PC-3 (cell line): ENCODE measurements around the gene ATL1. TPM values are rescaled to one million over a fixed set of nuclear protein-coding genes. Genes with fewer than 3 reads are reported as not detected.
"Not testable (repeated sequence)": the region's sequence is repeated elsewhere in the genome, so short reads cannot be mapped to it uniquely, and the experiment has no call there.

Experiments used
- ATAC-seq: fragments of 200-7000 bp; cut with Tn5 transposase; 2 replicates; pipeline ENCODE4 v1.9.1; 2020; ENCODE audit warnings: mild to moderate bottlenecking, moderate library complexity
- BruUV-seq: library from RNA; stranded (reverse); fragments of 400-500 nt; replicated peaks from 2 replicates; lab custom pipeline; 2021; lab: Mats Ljungman, UMichigan
- CTCF ChIA-PET: fragments of 300-600 bp; sonication (Branson Sonifier 250); formaldehyde crosslinking; loops from one replicate; lab custom pipeline; 2022; ENCODE audit warnings: antibody characterized with exemption; lab: Charles Lee
- POLR2A ChIA-PET: fragments of 300-600 bp; sonication (Branson Sonifier 250); formaldehyde crosslinking; loops from one replicate; lab custom pipeline; 2022; ENCODE audit warnings: antibody characterized with exemption; ENCODE audit not compliant: unreplicated experiment; lab: Charles Lee
- DNase-seq: peaks from one replicate; pipeline ENCODE4 v3.0.0-alpha.2; 2015
- H2AFZ ChIP-seq: fragments of 300-600 bp; sonication (generic); 2 replicates; pipeline ENCODE4 v1.6.0; 2016; ENCODE audit warnings: antibody characterized with exemption, low read length
- H3F3A ChIP-seq: fragments of 300-600 bp; sonication (generic); one replicate; pipeline ENCODE4 v1.6.0; 2017; ENCODE audit warnings: antibody characterized with exemption, low read length, control low read depth, mild to moderate bottlenecking; ENCODE audit not compliant: unreplicated experiment
- H3K27ac ChIP-seq: fragments of 300-600 bp; sonication (generic); 2 replicates; pipeline ENCODE4 v1.5.1; 2016; ENCODE audit warnings: mild to moderate bottlenecking, low read length
- H3K27me3 ChIP-seq: fragments of 300-600 bp; sonication (generic); 2 replicates; pipeline ENCODE4 v1.6.1; 2016; ENCODE audit warnings: low read length, mixed read lengths
- H3K36me3 ChIP-seq: fragments of 300-600 bp; sonication (generic); 2 replicates; pipeline ENCODE4 v1.6.1; 2016; ENCODE audit warnings: low read depth, mixed run types, low read length, mixed read lengths
- H3K4me1 ChIP-seq: fragments of 300-600 bp; sonication (generic); 2 replicates; pipeline ENCODE4 v1.5.1; 2016; ENCODE audit warnings: low read length; ENCODE audit not compliant: insufficient read depth
- H3K4me2 ChIP-seq: fragments of 300-600 bp; sonication (generic); 2 replicates; pipeline ENCODE4 v1.6.0; 2016; ENCODE audit warnings: low read length
- H3K4me3 ChIP-seq: fragments of 300-600 bp; sonication (generic); 2 replicates; pipeline ENCODE4 v1.5.1; 2016; ENCODE audit warnings: mild to moderate bottlenecking, low read length, mixed read lengths
- H3K79me2 ChIP-seq: fragments of 300-600 bp; sonication (generic); 2 replicates; pipeline ENCODE4 v1.6.1; 2017; ENCODE audit warnings: low read length, mixed read lengths
- H3K9ac ChIP-seq: fragments of 300-600 bp; sonication (generic); 2 replicates; pipeline ENCODE4 v1.6.0; 2016; ENCODE audit warnings: mild to moderate bottlenecking, low read length
- H3K9me2 ChIP-seq: fragments of 300-600 bp; sonication (generic); replicated peaks from 2 replicates; pipeline ENCODE4 v1.6.1; 2016; ENCODE audit warnings: mixed run types, low read length, mixed read lengths
- H3K9me3 ChIP-seq: fragments of 300-600 bp; sonication (generic); 2 replicates; pipeline ENCODE4 v1.6.1; 2016; ENCODE audit warnings: low read length, mixed read lengths
- H4K20me1 ChIP-seq: fragments of 300-600 bp; sonication (generic); 2 replicates; pipeline ENCODE4 v1.6.1; 2016; ENCODE audit warnings: low read length, mixed read lengths
- EZH2 ChIP-seq: fragments of 300-600 bp; sonication (generic); IDR thresholded peaks from one replicate; pipeline ENCODE4 v1.6.1; 2017; ENCODE audit warnings: antibody characterized with exemption, mild to moderate bottlenecking, low read length; ENCODE audit not compliant: unreplicated experiment
- EZH2phosphoT487 ChIP-seq: fragments of 300-600 bp; sonication (generic); IDR thresholded peaks from 2 replicates; pipeline ENCODE4 v1.6.1; 2018; ENCODE audit warnings: mild to moderate bottlenecking, antibody characterized with exemption, low read length, borderline replicate concordance
- intact Hi-C: fragments of 100-400 bp; cut with micrococcal nuclease; formaldehyde crosslinking; loops from 2 replicates; pipeline ENCODE4 v1.9.0; 2023
- total RNA-seq: library from RNA; depleted of rRNA; stranded (reverse); fragments of >200 nt; gene quantifications from 2 replicates; pipeline ENCODE4 v1.2.3, GENCODE V29; 2014
- TF ChIP-seq, protein P1 (sequence below): fragments of 300-600 bp; sonication (generic); conservative IDR thresholded peaks from 2 replicates; pipeline ENCODE4 v1.5.1; 2017; ENCODE audit warnings: antibody characterized with exemption, low read depth, mild to moderate bottlenecking, low read length

Gene ATL1
- total RNA-seq, 1 experiment from 2014 or later = 1.3 TPM

- Histone ChIP-seq H3K4me2 (no peak overlapping the region), H4K20me1 (peaks cover 20% of the 10 kb centered on the region), H3K79me2 (peaks cover 29% of the 10 kb centered on the region), H3K36me3 (no peaks in the 10 kb centered on the region), H3K9ac (no peak overlapping the region), H3K27ac (no peak overlapping the region), H2AFZ (no peak overlapping the region), H3K9me2 (no peaks in the 10 kb centered on the region), H3K4me1 (peaks cover 29% of the 10 kb centered on the region), H3K4me3 (no peak overlapping the region), H3F3A (no peaks in the 10 kb centered on the region), H3K9me3 (no peaks in the 10 kb centered on the region), H3K27me3 (no peaks in the 10 kb centered on the region)
- no peak for ATAC-seq
- intact Hi-C loops = loop anchor here (5.0 kb wide), 1 partner anchor 302 kb away; the partner anchor contains the start of gene SOS2
- BruUV-seq = no TSS peak
- ChIA-PET CTCF (no interaction called here), POLR2A (no interaction called here)
- no peak for DNase-seq
- no peak for TF ChIP-seq EZH2phosphoT487
- no peak for TF ChIP-seq EZH2
- TF ChIP-seq, protein P1, sequence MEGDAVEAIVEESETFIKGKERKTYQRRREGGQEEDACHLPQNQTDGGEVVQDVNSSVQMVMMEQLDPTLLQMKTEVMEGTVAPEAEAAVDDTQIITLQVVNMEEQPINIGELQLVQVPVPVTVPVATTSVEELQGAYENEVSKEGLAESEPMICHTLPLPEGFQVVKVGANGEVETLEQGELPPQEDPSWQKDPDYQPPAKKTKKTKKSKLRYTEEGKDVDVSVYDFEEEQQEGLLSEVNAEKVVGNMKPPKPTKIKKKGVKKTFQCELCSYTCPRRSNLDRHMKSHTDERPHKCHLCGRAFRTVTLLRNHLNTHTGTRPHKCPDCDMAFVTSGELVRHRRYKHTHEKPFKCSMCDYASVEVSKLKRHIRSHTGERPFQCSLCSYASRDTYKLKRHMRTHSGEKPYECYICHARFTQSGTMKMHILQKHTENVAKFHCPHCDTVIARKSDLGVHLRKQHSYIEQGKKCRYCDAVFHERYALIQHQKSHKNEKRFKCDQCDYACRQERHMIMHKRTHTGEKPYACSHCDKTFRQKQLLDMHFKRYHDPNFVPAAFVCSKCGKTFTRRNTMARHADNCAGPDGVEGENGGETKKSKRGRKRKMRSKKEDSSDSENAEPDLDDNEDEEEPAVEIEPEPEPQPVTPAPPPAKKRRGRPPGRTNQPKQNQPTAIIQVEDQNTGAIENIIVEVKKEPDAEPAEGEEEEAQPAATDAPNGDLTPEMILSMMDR = no peak
Measured at GRCh38 chr14:50534416-50534815, 25.5 kb upstream of the ATL1 start.

GRCh38 chr14:50534997-50535396, 24.9 kb upstream of the ATL1 start:
- Histone ChIP-seq H3K4me1 (peaks cover 23% of the 10 kb centered on the region), H2AFZ (no peak overlapping the region), H3K4me3 (no peak overlapping the region), H3K27me3 (no peaks in the 10 kb centered on the region), H3K4me2 (no peak overlapping the region), H4K20me1 (peaks cover 14% of the 10 kb centered on the region), H3K27ac (no peak overlapping the region), H3K79me2 (peaks cover 23% of the 10 kb centered on the region), H3K9ac (no peak overlapping the region), H3K36me3 (no peaks in the 10 kb centered on the region), H3K9me2 (no peaks in the 10 kb centered on the region), H3K9me3 (no peaks in the 10 kb centered on the region), H3F3A (no peaks in the 10 kb centered on the region)
- ChIA-PET POLR2A (no interaction called here), CTCF (interaction anchor here (0.6 kb wide), 1 partner anchor 180 kb away, joined by 5 read pairs; no protein-coding TSS in a partner anchor)
- ATAC-seq = no peak
- DNase-seq = no peak
- no TSS peak for BruUV-seq
- TF ChIP-seq EZH2phosphoT487 = no peak
- TF ChIP-seq, protein P1 = no peak
- TF ChIP-seq EZH2 = no peak
- intact Hi-C loops = loop anchor here (5.0 kb wide), 1 partner anchor 303 kb away; the partner anchor contains the start of gene SOS2

DNA sequence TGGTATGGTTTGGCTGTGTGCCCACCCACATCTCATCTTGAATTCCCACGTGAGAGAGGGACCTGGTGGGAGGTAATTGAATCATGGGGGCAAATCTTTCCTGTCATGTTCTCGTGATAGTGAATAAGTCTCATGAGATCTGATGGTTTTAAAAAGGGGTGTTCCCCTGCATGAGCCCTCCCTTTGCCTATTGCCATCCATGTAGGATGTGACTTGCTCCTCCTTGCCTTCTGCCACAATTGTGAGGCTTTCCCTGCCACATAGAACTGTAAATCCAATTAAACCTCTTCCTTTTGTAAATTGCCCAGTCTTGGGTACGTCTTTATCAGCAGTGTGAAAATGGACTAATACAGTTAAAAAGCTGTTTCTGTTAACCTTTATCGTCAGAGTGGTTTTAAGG, 21.9 kb upstream of the ATL1 start:
- H3K9ac ChIP-seq, H3K27ac ChIP-seq, H3K9me2 ChIP-seq, H2AFZ ChIP-seq, H3K4me2 ChIP-seq, H4K20me1 ChIP-seq, H3K27me3 ChIP-seq, H3F3A ChIP-seq, BruUV-seq, CTCF ChIA-PET, H3K4me3 ChIP-seq, H3K9me3 ChIP-seq, H3K36me3 ChIP-seq, ATAC-seq, intact Hi-C loops, H3K79me2 ChIP-seq, POLR2A ChIA-PET, DNase-seq: not testable (repeated sequence)
- H3K4me1 ChIP-seq = peaks cover 13% of the 10 kb centered on the region
